NCI-H1417 treated with DMSO at 0.1 percent for 48 hours (cell line): ENCODE measurements around the gene LRP6.
A peak's percentile ranks its signal among the peaks of the same experiment; 100 is the strongest.

Experiments used
- DNase-seq: peaks from one replicate; lab custom pipeline; 2025; lab: John Stamatoyannopoulos, UW

Gene LRP6

DNA sequence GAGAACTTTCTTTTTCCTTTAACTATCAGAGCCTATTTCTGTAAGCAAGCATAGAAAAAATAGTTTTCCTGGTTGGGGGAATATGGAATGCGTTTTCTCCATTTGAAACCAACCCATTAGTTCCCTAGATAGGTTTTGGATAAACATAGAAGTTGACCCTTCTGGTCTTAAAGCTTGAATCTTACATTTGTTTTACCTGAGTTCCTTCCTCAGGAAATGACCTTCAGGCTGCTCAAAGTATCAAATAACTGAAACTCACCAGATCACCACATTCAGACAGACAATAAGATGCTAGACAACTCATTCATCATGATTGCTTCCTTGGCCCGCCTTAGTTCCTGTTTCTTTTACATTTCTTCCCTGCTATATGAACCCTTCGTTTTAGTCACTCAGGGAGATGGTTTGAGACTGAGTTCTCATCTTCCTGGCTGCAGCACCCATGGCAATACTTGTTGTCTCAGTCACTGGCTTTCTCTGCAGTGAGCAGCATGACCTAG is 52.2 kb downstream of the LRP6 start:
- DNase-seq = no peak

- no peak for DNase-seq
Measured at GRCh38 chr12:12214201-12214600, 52.6 kb downstream of the LRP6 start.

GRCh38 chr12:12212769-12213168 is 54.1 kb downstream of the LRP6 start:
- DNase-seq = no peak

GRCh38 chr12:12210983-12211382 is 55.9 kb downstream of the LRP6 start:
- DNase-seq = no peak

DNA sequence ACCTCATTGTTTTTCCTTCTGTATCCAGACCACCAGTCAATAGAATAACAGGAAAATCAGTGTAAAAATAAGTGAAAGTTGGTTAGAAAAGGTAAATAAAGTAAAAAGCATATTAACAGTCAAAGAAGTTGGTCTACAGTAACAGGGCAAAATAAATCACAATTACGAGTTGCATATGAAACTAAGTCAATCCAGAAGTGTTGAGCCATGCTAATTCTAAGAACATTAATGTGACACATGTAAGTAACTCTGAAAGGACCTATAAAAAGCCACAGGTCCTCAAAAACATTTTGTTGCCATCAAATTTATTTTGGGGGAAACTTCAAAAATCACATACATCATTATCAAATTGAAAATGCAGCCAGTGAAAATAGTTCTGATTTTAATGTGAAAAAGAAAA is 56.4 kb downstream of the LRP6 start:
- no peak for DNase-seq

DNA sequence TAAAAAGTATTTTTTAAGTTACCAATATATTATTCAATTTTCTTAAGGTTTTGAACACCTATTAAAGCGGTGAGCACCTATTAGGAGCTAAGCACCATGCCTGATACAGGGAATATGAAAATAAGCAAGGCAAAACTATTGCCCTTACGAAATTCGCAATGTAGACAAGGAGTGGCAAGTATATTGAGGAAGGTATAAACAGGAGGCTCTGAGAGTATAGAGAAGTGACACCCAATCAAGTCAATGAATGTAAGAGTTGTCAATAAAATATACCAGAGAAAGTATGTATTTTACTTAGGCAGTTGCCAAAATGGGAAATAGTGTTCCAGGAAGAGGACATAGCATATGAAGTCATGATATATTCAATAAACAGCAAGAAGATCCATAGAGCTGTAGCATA is 57.2 kb downstream of the LRP6 start:
- no peak for DNase-seq

- no peak for DNase-seq
Measured at GRCh38 chr12:12209043-12209442, 57.8 kb downstream of the LRP6 start.

GRCh38 chr12:12207746-12208145 is 59.1 kb downstream of the LRP6 start:
- no peak for DNase-seq

GRCh38 chr12:12206776-12207388 is 60.0 kb downstream of the LRP6 start:
- DNase-seq = no peak

DNA sequence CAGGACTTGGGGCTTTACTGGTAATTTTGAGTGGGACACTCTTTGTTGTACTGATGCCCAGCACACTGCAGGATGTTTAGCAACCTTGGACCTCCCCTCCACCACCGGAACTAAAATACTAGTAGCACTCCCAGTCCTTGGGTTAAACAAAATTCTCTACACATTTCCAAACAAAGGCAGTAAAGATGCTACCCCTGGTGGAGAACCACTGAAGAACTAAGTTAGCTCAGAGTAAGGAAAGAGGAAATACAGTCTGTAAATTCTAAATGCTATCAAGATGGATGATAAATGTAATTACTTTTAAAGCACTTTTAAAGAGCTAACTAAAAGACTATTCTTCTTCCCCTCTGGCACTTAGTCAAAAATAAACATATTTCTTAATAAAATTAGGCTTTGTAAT is 64.1 kb downstream of the LRP6 start:
- DNase-seq = no peak

DNA sequence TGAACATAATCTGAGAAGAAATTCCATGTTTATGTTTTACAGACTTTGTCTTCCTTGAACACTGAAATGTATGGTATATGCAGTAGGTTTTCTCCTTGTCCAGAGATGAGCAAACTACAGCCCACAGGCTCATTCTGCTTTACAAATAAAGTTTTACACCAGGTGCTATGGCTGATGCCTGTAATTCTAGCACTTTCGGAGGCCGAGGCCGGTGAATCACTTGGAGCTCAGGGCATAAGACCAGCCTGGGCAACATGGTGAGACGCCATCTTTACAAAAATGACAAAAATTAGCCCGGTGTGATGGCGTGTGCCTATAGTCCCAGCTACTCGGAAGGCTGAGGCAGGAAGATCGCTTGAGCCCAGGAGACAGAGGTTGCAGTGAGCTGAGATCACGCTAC is 64.7 kb downstream of the LRP6 start:
- no peak for DNase-seq

DNA sequence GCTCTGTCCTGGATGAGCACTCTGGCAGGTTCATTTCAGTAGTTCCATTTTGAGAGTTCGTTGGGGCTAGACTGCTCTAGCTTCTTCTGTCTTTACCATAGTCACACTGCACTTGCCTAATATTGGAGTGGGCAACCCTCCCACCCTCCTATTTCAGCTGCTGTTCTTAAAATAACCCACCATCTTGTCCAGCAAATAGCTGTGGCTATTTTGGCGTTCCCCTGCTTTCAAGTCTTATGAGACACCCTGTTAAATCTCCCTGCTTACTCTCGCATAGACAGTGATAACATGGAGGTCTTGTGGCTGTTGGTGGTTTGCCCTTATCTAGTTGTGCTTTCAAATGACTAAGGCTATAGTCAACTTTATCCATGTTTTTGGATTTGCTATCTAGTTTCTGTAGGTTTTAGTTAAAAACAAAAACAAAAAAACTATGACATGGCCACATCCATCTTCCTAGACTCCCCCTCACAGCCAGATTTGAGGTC is 65.5 kb downstream of the LRP6 start:
- no peak for DNase-seq

DNA sequence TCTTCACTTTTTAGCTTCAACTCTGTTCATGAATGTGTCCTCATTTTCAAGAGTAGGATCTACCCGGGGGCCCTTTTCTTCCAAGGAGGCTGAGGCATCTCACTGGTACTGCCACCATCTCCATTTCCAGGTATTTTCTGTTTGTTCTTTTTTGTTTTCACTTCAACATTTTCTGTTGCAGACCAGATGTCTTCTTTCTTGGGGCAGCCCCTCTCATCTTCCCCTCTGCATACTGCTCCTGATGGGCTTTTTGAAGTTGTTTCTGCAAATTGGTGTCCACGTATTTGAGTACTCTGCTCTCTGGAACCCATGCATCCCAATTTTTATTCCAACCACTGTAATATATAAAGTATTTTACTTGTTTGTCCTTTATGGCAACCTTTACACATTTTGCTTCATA is 66.5 kb downstream of the LRP6 start:
- no peak for DNase-seq

- no peak for DNase-seq
Measured at GRCh38 chr12:12198124-12198523, 68.7 kb downstream of the LRP6 start.

GRCh38 chr12:12197128-12197527 is 69.7 kb downstream of the LRP6 start:
- DNase-seq = no peak

DNA sequence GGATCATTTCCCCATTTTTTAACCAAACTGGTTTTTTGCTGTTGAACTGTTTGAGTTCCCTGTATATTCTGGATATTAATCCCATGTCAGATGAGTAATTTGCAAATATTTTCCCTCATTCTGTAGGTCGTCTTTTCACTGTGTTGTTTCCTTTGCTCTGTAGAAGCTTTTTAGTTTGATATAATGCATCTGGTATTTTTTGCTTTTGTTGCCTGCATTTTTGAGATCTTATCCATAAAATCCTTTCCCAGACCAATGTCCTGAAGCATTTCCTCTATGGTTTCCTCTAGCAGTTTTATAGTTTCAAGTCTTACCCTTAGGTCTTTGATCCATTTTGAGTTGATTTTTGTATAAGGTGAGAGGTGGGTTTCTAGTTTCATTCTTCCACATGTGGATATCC is 71.3 kb downstream of the LRP6 start:
- no peak for DNase-seq

DNA sequence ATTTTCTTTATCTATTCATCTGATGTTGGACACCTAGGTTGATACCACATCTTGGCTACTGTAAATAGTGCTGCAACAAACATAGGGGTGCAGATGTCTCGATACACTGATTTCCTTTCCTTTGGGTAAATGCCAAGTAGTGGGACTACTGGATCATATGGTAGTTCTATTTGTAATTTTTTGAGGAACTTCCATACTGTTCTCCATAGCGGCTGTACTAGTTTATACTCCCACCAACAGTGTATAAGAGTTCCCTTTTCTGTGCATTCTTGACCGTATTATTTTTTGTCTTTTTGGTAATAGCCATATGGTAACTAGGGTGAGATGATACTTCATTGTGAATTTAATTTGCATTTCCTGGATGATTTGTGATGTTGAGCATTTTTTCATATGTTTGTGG is 71.8 kb downstream of the LRP6 start:
- DNase-seq = no peak

DNA sequence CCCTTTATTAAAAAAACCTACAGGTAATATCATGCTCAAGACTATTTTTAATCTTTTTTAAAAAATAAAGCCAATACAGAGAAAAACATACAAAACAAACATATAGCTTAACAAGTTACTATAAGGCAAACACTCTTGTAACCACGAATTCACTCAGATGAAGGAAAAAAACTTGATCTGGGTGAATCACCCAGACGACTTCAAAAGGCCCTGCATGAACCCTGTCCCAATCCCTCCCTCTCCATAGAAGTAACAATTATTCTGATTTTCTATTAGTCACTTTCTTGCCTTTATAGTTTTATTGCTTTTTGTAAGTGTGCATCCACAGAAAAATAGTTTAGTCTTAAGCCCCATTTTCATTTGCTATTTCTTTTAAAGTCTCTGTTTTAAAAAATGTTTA is 72.6 kb downstream of the LRP6 start:
- no peak for DNase-seq

GRCh38 chr12:12191008-12191407 is 75.8 kb downstream of the LRP6 start:
- no peak for DNase-seq

GRCh38 chr12:12190087-12190809 is 76.6 kb downstream of the LRP6 start:
- DNase-seq = no peak

- DNase-seq = no peak
Measured at GRCh38 chr12:12185414-12185813, 81.4 kb downstream of the LRP6 start.

GRCh38 chr12:12182703-12183365 is 84.0 kb downstream of the LRP6 start:
- DNase-seq = peak; percentile 32

DNA sequence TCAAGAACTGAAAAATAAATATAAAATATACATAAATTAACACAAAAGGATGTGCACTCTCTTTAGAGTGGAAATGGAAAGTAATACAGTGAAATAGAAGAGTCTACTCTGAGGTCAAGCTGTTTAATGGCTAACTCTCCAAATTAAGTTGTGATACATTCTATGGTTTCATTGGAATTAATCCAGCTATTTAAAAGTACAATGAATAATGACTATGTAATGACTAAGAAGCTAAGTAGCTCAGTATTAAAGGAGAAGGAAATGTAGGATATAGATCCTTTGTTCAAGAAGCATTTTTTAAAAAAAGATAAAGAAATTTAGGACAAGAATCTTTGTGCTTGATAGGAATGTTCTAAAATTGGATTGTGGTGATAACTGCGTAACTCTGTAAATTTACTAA is 85.3 kb downstream of the LRP6 start:
- no peak for DNase-seq
